GM03348 (cell line): Measurements from ENCODE around the gene COX7B.

Experiments used
- DNase-seq: peaks from one replicate; pipeline ENCODE4 v3.0.0; 2012; ENCODE audit warnings: low spot score

COX7B gene

DNA sequence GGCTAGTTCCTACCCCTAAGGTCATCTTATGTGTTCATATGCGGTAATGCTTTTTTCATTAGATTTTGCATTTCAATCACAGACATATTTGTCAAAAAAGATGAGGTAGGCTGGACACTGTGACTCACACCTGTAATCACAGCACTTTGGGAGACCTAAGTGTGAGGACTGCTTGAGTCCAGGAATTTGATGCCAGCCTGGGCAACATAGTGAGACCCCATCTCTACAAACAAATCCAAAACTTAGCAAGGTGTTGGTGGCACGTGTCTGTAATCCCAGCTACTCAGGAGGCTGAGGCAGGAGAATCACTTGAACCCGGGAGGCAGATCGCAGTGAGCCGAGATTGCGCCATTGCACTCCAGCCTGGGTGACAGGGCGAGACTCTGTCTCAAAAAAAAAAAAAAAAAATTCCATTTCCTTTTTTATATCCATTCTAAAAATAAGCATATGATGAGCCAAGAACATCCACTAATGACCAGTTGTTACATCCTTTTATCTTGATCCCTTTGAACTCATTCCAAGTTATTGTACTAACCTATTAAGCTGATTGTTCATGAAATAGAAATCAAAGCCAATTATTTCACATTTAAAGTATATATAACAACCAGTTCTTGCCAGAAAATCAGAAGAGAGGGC lies 46.8 kb downstream of the COX7B start:
- no peak for DNase-seq

DNA sequence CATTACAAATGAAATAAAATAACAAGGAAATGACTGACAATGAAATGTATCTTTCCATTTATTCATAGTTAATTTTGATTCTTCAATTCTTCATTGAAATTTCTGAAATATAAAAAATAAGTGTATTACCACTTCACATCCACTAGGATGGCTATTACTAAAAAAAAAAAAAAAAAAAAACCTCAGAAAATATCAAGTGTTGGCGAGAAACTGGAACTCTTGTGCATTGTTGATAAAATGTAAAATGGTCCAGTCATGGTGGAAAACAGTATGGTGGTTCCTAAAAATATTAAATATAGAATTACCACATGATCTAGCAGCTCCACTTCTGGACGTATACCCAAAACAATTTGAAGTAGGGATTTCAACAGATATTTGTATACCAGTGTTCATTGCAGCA lies 47.3 kb downstream of the COX7B start:
- no peak for DNase-seq

DNA sequence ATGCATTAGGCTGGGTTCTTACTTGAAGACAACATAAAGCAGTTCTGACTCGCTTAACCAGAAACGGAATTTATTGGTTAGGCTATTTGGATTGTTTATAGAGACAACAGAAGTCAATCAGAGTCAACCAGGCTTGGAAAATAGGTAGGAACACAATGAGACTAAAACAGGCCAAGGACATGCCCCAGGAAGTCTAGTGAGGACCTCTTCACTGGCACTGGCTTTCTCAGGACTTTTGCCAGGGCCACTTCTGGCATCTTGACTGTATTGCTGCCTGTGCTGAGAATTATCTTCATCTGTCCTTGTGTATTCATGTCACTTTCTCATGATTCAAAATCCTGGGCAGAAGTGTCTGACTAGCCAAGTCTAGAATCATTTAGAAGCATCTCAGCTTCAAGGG lies 50.6 kb downstream of the COX7B start:
- DNase-seq, result no peak

DNA sequence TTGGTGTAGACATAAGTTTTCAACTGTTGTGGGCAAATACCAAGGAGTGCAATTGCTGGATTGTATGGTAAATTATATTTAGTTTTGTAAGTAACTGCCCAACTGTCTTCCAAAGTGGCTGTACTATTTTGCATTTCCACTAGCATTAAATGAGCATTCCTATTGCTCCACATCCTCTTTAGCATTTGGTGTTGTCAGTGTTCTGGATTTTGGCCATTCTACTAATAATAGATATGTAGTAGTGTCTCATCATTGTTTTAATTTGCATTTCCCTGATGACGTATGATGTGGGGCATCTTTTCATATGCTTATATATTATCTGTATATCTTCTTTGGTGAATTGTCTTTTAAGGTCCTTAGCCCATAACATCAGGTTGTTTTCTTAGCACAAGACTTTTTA lies 52.9 kb downstream of the COX7B start:
- no peak for DNase-seq

DNA sequence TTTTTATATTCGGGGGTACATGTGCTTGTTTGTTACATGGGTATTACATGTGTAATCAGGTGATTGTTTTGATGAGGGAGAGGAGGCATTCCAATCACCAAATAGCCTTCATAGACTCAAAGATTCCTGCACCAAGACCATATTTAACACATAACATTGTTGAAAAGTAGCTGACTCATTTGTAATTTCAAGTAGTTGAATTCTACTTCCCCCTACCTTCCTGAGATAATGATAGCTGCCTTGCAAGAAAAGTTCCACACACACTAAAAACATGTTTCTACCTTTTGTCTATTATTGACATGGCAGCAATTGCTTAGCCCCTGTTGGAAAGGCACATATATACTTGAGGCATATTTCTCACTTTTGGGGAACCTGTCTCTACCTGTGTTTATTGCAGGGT lies 54.0 kb downstream of the COX7B start:
- no peak for DNase-seq

DNA sequence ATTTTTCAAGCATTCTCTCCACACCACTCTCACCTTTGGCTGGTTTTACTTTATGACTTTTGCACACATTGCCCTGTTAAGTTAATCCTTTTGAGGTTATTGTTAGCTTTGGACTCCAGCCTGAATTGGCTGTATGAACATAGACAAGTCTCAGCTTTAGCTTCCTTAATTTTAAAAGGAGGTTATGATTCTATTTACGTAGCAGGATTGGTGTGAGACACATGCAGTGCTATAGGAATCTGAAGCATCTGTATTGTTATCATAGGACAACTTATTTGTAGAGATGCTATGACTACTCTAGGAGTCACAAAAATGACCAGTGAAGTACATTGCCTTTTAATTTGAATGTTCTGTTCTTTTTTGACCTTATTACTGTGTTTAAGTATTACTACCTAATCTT lies 54.4 kb downstream of the COX7B start:
- DNase-seq, result no peak
